GM12872 (cell line): ENCODE measurements around the gene SC5D.

Experiments used
- CTCF ChIP-seq: IDR thresholded peaks from 3 replicates; pipeline ENCODE4 v1.5.1; 2011; ENCODE audit warnings: low read depth, mild to moderate bottlenecking, low read length, moderate library complexity; ENCODE audit not compliant: insufficient read depth

The SC5D gene

GRCh38 chr11:121293288-121293594 lies 670 bp downstream of the SC5D start:
- TF ChIP-seq CTCF = no peak

GRCh38 chr11:121295246-121296029 lies 2.9 kb downstream of the SC5D start:
- TF ChIP-seq CTCF = no peak

GRCh38 chr11:121297872-121298271 lies 5.3 kb downstream of the SC5D start:
- TF ChIP-seq CTCF = no peak

GRCh38 chr11:121298774-121299173 lies 6.2 kb downstream of the SC5D start:
- TF ChIP-seq CTCF = no peak

GRCh38 chr11:121299417-121299816 lies 6.8 kb downstream of the SC5D start:
- no peak for TF ChIP-seq CTCF

GRCh38 chr11:121300313-121300971 lies 7.9 kb downstream of the SC5D start:
- TF ChIP-seq CTCF = no peak

GRCh38 chr11:121300972-121301699 lies 8.6 kb downstream of the SC5D start:
- TF ChIP-seq CTCF = no peak
